Peyer's patch (tissue), 4 donors: ENCODE measurements around the gene CDCA4.

Source experiments
- POLR2A ChIP-seq, 2 donors: fragments of 450-650 bp; IDR thresholded peaks; one replicate each; pipeline ENCODE4 v1.5.1; 2017; ENCODE audit warnings: antibody characterized with exemption in 2 of 2, mild to moderate bottlenecking in 2 of 2, moderate library complexity in 2 of 2
- TF ChIP-seq, protein P1 (sequence below), 6 experiments: fragments of 450-650 bp in 4 of 6; fragments of 200-600 bp in 2 of 6; sonication (generic) in 1 of 6; IDR thresholded peaks; one replicate each; pipeline ENCODE4 v1.5.1; 2017 to 2019; ENCODE audit warnings: antibody characterized with exemption in 6 of 6, mild to moderate bottlenecking in 3 of 6, moderate library complexity in 1 of 6

DNA sequence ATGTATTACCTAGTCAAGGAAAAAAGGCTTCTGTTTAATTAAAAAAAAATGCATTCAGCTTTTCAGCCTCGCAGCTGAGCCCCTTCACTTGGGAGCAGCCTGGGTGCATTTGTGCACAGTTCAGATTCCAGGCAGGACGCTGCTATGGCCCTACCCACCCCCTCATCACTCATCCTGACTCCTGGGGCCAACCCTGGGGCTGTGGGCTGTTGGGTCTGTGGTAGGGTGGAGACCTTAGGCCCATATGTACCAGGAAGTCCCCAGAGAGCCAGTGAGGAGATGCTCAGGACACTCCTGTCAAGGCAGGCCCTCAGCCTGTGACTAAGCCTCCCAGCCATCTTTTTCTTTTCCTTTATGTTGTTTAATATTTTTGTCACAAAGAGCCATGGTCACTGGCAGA is 9.3 kb upstream of the CDCA4 start:
- TF ChIP-seq, protein P1, sequence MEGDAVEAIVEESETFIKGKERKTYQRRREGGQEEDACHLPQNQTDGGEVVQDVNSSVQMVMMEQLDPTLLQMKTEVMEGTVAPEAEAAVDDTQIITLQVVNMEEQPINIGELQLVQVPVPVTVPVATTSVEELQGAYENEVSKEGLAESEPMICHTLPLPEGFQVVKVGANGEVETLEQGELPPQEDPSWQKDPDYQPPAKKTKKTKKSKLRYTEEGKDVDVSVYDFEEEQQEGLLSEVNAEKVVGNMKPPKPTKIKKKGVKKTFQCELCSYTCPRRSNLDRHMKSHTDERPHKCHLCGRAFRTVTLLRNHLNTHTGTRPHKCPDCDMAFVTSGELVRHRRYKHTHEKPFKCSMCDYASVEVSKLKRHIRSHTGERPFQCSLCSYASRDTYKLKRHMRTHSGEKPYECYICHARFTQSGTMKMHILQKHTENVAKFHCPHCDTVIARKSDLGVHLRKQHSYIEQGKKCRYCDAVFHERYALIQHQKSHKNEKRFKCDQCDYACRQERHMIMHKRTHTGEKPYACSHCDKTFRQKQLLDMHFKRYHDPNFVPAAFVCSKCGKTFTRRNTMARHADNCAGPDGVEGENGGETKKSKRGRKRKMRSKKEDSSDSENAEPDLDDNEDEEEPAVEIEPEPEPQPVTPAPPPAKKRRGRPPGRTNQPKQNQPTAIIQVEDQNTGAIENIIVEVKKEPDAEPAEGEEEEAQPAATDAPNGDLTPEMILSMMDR (IDR thresholded peaks at IDR 0.05), result no peak
- no peak for TF ChIP-seq POLR2A (IDR thresholded peaks at IDR 0.05)
